Neural cell (in vitro differentiated cells): ENCODE data around the gene TRABD2B.

Source experiments
- EP300 ChIP-seq: fragments of 450-650 bp; conservative IDR thresholded peaks from 2 replicates; pipeline ENCODE4 v1.6.1; 2014; ENCODE audit warnings: antibody characterized with exemption, mild to moderate bottlenecking, moderate library complexity; ENCODE audit not compliant: poor library complexity, severe bottlenecking
- SMC3 ChIP-seq: fragments of 450-650 bp; conservative IDR thresholded peaks from 2 replicates; pipeline ENCODE4 v1.6.1; 2014; ENCODE audit warnings: antibody characterized with exemption, mild to moderate bottlenecking, moderate library complexity; ENCODE audit not compliant: poor library complexity

- TF ChIP-seq EP300 = no peak
- TF ChIP-seq SMC3 = no peak
These were observed 155.8 kb downstream of the TRABD2B start for GRCh38 chr1:47841356-47841755.
